GM18517 (cell line): Measurements from ENCODE around the gene DEAF1.

Experiments used
- ATAC-seq: cut with Tn5 transposase; IDR thresholded peaks from one replicate; pipeline ENCODE4 v1.9.1; 2021; ENCODE audit warnings: mild to moderate bottlenecking, moderate library complexity; ENCODE audit not compliant: unreplicated experiment

The DEAF1 gene

GRCh38 chr11:614623-615503 lies 80.2 kb downstream of the DEAF1 start:
- ATAC-seq: peak; percentile 2

- no peak for ATAC-seq
These were observed 80.9 kb downstream of the DEAF1 start for GRCh38 chr11:614021-614622.

GRCh38 chr11:613369-613968 lies 81.6 kb downstream of the DEAF1 start:
- no peak for ATAC-seq

- no peak for ATAC-seq
These were observed 82.1 kb downstream of the DEAF1 start for GRCh38 chr11:612961-613300.

GRCh38 chr11:612201-612960 lies 82.6 kb downstream of the DEAF1 start:
- ATAC-seq: no peak

- ATAC-seq: no peak
These were observed 83.7 kb downstream of the DEAF1 start for GRCh38 chr11:611001-611996.

- no peak for ATAC-seq
These were observed 84.7 kb downstream of the DEAF1 start for GRCh38 chr11:610146-610801.

- ATAC-seq: no peak
These were observed 85.6 kb downstream of the DEAF1 start for GRCh38 chr11:609341-609811.

GRCh38 chr11:608791-609251 lies 86.2 kb downstream of the DEAF1 start:
- no peak for ATAC-seq

GRCh38 chr11:607971-608659 lies 86.9 kb downstream of the DEAF1 start:
- no peak for ATAC-seq

GRCh38 chr11:607020-607780 lies 87.8 kb downstream of the DEAF1 start:
- ATAC-seq: no peak

GRCh38 chr11:606245-606644 lies 88.8 kb downstream of the DEAF1 start:
- no peak for ATAC-seq

GRCh38 chr11:605286-606129 lies 89.5 kb downstream of the DEAF1 start:
- ATAC-seq: no peak

- no peak for ATAC-seq
These were observed 91.9 kb downstream of the DEAF1 start for GRCh38 chr11:603154-603553.

GRCh38 chr11:601573-602245 lies 93.3 kb downstream of the DEAF1 start:
- ATAC-seq: no peak

GRCh38 chr11:598005-598680 lies 96.9 kb downstream of the DEAF1 start:
- no peak for ATAC-seq
